NCI-H1417 (cell line): ENCODE results near the gene TBC1D22A.

ENCODE experiments used
- DNase-seq, 3 experiments: peaks; one replicate each; lab custom pipeline; 2025; lab: John Stamatoyannopoulos, UW

The TBC1D22A gene

GRCh38 chr22:47191671-47192650 is 429.5 kb downstream of the TBC1D22A start:
- DNase-seq: no peak

- no peak for DNase-seq
Measured at GRCh38 chr22:47192651-47193437, 430.4 kb downstream of the TBC1D22A start.

- no peak for DNase-seq
Measured at GRCh38 chr22:47193606-47194329, 431.3 kb downstream of the TBC1D22A start.

GRCh38 chr22:47194476-47195155 is 432.2 kb downstream of the TBC1D22A start:
- no peak for DNase-seq

- no peak for DNase-seq
Measured at GRCh38 chr22:47195156-47195483, 432.7 kb downstream of the TBC1D22A start.

- no peak for DNase-seq
Measured at GRCh38 chr22:47195484-47196165, 433.2 kb downstream of the TBC1D22A start.

- DNase-seq: no peak
Measured at GRCh38 chr22:47196166-47196849, 433.9 kb downstream of the TBC1D22A start.

GRCh38 chr22:47196881-47197772 is 434.7 kb downstream of the TBC1D22A start:
- DNase-seq: no peak

GRCh38 chr22:47197773-47198500 is 435.5 kb downstream of the TBC1D22A start:
- DNase-seq: no peak

GRCh38 chr22:47198801-47199251 is 436.4 kb downstream of the TBC1D22A start:
- no peak for DNase-seq

- no peak for DNase-seq
Measured at GRCh38 chr22:47199261-47199978, 437.0 kb downstream of the TBC1D22A start.

- no peak for DNase-seq
Measured at GRCh38 chr22:47199979-47200272, 437.5 kb downstream of the TBC1D22A start.

GRCh38 chr22:47200273-47201051 is 438.0 kb downstream of the TBC1D22A start:
- DNase-seq: no peak

- DNase-seq: no peak
Measured at GRCh38 chr22:47201186-47201995, 438.9 kb downstream of the TBC1D22A start.

GRCh38 chr22:47201996-47202818 is 439.8 kb downstream of the TBC1D22A start:
- DNase-seq: no peak
